ENCODE results near the gene WDPCP.

- TF ChIP-seq, protein P1, sequence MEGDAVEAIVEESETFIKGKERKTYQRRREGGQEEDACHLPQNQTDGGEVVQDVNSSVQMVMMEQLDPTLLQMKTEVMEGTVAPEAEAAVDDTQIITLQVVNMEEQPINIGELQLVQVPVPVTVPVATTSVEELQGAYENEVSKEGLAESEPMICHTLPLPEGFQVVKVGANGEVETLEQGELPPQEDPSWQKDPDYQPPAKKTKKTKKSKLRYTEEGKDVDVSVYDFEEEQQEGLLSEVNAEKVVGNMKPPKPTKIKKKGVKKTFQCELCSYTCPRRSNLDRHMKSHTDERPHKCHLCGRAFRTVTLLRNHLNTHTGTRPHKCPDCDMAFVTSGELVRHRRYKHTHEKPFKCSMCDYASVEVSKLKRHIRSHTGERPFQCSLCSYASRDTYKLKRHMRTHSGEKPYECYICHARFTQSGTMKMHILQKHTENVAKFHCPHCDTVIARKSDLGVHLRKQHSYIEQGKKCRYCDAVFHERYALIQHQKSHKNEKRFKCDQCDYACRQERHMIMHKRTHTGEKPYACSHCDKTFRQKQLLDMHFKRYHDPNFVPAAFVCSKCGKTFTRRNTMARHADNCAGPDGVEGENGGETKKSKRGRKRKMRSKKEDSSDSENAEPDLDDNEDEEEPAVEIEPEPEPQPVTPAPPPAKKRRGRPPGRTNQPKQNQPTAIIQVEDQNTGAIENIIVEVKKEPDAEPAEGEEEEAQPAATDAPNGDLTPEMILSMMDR (IDR thresholded peaks at IDR 0.05): no peak
- no peak for TF ChIP-seq POLR2AphosphoS5 (IDR thresholded peaks at IDR 0.05)
Observed at GRCh38 chr2:63346411-63346810, 241.9 kb downstream of the WDPCP start.

Data from gastroesophageal sphincter (tissue), 3 donors.